Mucosa of gallbladder (tissue), 1 donor: ENCODE results near the gene LRRN2. TPM values are rescaled to one million over a fixed set of nuclear protein-coding genes. Genes with fewer than 3 reads are reported as not detected.

Source experiments
- DNase-seq: peaks from one replicate; pipeline ENCODE4 v3.0.0-alpha.2; 2020; ENCODE audit warnings: low spot score
- total RNA-seq: library from RNA; stranded (reverse); gene quantifications from one replicate; pipeline ENCODE4 v1.2.1, GENCODE V29; 2021
- donor health status: DM: no; HTN: no; CAD: no.

Gene LRRN2
- total RNA-seq, 1 donor from 2014 or later: 2.4 TPM

DNA sequence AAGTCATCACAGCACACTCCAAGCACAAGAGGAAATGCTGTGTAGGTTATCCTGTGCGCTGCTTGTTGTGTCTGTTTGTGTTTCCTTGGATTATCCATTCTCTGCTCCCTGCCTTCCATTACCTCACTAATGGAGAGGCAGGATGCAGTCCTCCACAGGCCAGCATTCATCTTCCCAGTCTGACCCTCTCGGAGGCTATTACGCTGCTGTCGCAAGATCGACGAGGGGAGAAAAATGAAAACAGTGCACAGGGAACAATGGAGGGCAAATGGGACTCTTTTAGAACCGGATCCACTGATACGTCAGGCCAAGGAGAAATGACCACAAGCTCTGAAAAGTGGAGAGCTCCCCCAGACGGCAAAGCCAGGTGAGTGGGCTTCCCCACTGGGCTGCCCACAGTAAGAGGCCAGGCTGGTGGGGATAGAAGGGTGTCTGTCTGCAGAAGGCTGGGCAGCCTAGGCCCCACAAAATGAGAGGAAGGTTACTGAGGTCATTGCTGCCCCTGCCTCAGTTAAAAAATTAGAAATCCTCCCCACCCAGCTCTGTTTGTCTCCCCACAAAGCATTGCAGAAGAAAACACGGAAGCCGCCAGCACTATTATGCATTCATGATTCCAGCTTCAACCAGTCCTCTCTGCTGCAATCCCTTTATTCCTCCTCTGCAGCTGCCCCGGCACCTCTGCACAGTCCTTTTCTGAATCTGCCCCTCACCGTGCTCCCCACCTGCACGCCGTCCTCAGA, 21.7 kb downstream of the LRRN2 start:
- no peak for DNase-seq

DNA sequence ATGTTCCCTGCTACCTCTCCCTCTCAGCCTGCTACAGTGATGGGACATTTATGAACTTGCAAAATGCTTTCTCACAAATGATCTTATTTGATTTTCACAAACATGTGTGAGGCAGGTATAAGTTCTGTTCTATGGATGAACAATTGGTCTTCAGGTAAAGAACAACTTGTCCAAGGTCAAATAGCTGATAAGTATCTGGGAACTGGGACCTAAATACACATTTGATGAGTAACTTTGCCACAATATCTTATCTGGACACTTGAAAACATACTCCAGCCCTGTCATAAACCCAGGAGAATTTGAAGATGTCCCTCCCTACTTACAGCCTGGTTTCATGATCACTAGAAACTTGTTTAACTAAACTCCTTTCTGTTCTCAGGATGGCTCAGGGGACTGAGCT, 23.0 kb downstream of the LRRN2 start:
- no peak for DNase-seq

DNA sequence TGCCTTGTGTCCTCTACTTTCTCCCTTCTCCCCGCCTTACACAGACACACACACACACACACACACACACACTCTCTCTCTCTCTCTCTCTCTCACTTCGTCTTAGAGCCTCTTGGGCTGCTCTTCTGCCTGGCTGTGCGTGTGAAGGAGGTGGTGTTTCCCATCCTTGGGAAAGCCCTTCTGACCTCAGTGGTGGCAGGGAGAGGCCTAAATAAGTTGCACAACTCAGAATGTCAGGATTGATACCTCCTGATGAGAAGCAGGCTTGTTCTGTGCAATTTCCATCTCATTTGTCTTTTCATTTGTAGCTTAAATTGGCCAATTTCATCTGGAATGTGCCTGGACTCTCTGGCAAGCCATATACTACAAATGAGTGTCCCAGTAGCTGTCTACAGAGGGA, 25.0 kb downstream of the LRRN2 start:
- DNase-seq: peak; percentile 23

DNA sequence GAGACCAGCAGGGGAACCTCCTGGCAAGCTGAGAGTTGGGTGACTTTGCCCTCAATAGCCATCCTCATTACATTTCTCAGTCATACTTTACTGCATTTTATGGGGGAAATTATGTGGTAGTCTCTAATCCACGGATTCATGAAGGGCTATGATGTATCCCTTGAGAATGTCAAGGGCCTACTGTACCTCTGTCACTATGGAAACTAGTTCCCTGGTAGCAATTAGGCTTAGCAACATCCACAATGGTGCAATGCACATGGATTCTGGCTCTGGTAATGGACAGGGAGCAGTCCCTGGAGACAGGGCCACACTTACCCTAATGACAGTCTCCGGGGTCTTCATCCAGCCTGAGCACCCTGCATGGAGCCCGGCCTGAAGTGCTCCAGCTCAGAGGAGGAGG, 26.5 kb downstream of the LRRN2 start:
- DNase-seq: no peak

DNA sequence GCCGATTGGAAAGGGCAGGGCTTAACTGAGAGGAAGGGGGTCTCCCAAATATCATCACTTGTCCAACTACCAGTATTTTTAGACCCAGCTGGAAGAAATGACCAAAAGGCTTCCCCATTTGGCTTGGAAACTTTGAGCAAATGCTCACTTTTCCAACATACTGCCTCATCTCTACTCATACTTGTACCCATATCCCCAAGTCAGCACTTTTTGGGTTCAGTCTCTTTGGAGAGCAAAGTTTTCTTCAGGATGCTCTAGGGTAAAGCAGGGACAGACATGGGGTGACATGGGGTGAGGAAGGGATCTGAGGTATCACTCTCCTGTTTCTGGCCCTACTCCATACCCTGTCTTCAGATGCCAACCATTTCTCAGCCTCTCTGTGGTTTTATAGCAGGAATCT, 27.2 kb downstream of the LRRN2 start:
- no peak for DNase-seq

DNA sequence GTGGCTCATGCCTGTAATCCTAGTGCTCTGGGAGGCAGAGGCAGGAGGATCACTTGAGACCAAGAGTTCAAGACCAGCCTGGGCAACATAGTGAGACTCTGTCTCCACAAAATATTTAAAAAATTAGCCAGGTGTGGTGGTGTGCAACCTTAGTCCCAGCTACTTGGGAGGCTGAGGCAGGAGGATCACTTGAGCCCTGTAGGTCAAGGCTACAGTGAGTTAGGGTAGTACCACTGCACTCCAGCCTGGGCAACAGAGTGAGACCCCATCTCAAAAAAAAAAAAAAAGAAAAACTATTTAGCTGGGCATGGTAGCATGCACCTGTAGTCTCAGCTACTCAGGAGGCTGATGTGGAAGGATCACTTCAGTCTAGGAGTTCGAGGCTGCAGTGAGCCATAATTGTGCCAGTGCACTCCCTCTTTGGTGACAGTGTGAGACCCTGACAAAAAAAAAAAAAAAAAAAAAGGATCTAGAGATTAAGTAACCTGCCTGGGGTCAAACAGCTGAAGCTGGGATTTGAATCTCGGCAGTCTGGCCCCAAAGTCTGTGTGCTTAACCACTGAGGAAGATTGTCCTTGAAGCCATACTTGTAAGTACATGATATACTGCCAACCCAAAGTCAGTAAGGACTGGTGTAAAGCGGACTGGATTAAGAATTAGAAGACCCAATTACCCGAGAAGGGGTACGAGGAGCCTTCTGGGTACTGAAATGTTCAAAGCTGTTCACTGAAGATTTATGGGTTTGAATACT, 31.8 kb downstream of the LRRN2 start:
- no peak for DNase-seq

DNA sequence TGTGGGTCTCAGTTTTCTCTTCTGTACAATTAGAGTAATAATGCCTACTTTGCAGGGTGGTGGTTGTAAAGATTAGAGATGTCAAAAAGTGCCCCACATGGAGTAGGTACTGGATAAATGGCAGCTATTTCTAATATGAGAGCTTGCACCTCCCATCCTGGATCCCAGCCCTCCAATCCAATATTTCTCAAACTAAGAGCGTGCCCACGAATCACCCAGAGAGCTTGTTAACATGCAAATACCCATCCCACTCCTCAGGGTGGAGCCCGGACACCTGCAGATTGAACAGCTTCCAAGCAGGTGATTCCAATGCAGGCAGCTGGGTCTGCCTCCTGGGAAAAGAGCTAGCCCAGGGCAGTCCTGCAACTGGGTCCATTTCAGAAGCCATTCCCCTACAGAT, 33.0 kb downstream of the LRRN2 start:
- no peak for DNase-seq

DNA sequence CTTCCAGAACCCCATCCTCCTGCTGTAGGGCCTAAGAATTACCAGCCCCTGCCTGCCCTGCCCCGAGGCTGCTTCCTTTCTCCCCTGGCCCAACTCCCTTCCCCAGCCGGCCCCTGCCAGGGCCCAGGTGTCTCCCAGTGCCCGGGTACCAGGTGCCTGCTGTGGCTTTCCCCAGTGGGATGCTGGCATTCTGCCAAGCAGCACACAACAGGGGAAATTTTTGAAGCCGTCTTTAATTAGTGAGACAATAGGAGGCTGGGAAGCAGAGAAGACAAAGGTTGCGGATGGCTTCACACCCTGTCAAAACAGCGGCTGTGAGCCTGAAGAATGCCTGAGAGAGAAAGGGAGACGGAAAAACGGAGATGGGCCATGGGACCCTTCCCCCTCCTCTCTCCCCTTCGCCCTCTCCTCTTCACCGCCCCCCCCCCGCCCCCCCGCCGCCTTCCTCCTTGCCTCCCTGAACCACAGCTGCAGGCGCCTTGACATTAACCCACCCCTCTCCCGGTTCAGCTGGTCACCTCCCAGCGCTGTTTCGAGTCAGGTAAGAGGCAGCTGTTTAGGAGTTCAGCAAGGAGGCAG, 33.6 kb downstream of the LRRN2 start:
- no peak for DNase-seq

DNA sequence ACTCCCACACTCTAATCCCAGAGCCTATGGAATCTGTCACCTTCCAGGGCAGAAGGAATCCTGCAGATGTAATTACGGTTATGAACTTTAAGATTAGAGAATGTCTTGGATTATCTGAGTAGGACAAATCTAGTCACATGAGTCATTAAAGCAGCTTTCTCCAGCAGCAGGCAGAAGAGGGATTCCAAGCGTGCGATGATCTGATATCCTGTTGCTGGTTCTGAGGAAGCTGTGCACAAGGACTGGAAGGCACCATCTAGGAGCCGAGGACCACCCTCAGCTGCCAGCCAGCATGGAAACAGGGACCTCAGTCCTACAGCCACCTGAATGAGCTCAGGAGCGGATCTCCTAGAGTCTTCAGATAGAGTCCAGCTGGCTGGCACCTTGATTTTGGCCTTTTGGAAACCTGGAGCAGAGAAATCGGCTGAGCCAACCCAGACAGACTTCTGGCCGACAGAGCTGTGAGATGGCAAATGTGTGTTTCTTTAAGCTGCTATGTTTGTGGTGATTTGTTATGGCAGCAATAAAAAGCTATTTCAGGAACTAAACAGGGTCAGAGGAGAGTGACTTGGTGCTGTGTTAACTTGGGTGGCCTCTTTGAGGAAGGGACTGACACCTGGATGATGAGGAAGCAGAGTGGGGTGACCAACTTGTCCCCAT, 34.5 kb downstream of the LRRN2 start:
- no peak for DNase-seq

DNA sequence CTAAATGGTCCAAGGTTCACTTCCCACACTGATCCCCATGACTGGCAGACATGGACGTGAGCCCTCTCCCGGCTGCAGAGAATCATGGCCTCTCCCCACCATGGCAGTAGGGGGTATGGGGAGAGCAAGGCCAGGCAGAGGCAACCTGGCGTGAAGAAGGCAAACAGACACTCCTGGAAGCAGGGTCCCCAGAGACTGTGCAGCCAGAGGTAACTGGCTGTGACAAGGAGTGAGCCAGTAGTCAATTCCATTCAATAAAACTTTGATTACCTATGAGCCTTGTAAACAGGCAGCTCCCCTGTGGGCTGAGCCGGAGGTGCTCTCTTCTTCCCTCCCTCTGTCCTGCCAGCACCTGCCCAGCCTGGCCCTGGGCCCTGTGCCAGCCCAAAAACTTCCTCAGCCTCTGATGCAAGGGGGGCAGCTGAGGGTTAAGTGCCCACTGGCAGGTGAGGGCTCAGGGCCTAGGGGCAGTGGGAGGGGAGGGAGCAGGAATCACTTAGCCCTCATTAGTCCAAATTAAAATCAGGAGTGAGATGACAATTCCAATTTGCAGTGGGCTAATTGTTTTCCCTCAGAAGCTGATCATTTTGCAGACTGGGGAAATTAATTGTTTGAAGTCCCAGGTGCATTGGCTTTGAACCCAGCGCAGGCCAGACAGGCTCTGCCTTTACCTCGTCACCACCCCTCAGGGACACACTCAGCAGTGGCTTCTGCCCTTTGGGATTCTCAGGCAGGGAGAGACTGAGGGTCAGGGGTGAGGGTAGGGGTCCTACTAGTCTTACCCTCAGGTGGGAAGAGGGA, 35.6 kb downstream of the LRRN2 start:
- DNase-seq: no peak

DNA sequence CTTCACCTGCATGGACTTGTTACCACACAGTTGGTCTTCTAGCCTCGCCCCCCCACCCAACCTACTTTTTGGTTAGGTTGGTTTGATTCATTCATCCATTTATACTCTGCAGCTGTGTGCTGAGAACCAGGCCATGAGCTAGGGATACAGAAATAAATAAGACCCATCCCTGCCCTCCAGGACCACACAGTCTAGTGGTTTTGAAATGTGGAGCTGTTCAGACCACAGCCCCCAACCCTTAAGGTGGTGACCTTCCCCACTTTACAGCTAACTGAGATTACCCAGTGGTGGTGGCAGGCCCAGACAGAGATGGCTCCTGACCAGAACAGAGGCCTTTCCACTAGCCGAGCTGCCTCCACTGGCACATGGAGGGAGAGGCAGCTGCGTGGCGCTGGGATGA, 37.0 kb downstream of the LRRN2 start:
- no peak for DNase-seq

DNA sequence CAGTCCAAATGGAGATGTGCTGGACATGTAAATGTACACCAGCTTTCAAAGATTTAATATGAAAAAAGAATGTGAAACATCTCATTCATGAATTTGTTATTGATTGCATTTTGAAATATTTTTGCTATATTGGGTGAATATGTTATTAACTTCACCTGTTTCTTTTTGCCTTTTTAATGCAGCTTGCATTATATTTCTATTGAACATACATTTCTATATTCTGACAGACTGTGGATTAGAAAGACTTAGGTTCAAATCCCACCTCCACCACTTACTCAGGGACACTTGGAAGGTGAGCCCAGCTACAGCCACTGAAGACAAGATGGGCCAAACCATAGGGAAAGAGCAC, 37.8 kb downstream of the LRRN2 start:
- no peak for DNase-seq

DNA sequence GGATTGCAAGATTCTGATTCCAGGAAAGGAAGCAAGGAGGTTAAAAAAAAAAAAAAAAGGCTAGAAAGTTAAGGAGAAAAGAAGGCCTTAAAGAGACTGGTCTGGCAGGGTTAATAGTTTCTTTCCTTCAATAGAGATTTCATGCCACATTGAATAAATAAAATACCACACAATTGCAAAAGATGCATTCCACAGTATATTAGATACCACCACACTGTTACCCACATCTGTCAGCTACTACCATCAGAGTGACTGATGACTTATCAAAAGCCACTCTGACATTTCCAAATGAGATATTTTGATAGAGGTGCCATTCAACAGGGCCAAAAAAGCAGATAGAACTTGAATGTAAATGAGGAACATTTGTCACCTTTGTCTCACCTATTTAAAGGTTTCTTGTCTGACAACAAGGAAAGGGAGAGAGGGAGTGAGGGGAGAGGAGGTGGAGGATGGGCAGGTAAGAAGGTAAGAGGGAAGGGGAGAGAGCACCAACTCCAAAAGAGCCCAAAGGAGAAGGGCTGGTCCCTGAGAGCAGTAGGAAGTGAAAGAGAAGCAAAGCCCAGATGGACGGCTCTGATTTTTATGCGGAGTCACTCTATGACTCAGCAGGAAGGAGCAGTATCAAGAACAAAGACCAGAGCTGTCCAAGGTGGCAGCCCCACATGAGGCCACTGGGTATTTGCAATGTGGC, 38.3 kb downstream of the LRRN2 start:
- peak; percentile 63 for DNase-seq

DNA sequence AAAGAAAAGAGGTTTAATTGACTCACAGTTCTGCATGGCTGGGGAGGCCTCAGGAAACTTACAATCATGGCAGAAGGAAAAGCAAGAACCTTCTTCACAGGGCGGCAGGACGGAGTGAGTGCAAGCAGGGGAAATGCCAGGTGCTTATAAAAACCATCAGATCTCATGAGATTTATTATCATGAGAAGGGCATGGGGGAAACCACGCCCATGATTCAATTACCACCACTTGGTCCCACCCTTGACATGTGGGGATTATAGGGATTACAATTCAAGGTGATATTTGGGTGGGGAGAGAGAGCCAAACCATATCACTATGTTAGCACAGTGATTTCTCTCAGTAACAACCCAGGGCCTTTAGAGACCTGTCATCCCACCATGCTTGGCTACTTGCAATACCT, 39.9 kb downstream of the LRRN2 start:
- DNase-seq: no peak

DNA sequence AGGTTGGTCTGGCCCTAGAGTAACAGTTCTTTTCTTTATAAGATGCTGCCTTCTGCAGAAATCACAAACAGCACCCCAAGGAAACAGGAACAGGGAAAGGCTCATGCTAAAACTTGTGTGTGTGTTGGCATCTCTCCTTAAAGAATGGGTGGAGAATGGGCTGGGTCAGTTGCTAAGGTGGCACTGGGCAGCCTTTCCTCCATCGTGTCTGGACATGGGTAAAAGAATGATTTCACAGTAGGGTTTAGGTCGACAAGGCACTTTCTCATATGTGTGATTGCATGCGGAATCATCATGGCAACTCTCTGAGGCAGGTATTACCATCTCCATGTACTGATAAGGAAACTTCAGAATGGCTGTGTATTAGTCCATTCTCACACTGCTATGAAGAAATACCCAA, 40.3 kb downstream of the LRRN2 start:
- no peak for DNase-seq

DNA sequence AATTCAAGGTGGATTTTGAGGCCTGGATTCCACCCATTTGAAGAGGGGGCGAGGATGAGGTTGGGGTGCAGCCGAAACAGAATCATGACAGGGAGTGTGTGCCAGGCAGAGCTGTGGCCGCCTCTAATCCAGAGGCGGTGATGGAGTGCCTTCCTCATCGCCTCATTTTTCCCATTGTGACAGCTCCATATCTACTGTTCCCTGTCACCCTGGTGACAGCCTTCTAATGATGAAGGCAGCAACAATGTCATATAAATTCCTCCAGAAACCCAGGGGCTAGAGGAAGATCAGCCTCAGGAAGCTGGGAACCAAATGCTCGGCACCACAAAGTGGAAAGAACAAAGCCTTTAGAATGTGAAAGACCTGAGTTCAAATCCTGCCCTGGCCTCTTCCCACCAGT, 42.0 kb downstream of the LRRN2 start:
- no peak for DNase-seq

DNA sequence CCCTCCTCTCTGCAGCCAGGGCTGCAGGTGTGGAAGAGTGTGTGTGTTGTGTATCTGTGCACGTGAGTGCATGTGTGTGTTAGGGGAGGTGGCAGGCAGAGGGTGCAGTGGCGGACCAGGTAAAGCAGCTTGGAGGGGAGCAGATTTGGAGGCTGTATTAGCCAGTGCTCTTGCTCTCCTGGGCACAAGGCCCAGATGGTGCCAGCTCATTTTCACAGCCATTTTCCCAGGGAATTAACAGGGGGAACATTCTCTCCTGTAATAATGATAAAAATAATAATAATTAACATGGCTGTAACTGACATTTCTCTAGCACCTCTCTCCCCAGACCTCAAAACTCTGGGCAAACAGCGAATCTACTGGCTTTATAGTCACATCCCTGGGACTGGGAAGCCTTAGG, 43.6 kb downstream of the LRRN2 start:
- no peak for DNase-seq

DNA sequence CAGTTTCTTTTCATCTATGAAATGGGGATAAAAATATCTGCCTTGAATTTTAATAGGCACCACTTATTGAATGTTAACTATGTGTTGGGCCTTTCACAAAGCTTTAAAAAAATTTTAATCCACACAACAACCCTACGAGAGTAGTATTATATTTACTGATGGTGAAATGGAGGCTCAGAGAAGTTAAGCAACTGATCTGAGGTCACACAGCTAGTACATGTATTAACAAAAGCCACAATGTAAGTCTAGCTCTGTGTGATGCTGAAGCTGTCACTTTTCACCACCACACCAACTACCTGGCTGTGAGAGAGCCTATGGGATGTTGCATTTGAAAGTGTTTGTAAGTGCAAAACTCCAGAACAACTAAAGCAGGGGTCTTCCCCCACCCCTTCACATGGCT, 44.1 kb downstream of the LRRN2 start:
- DNase-seq: no peak

DNA sequence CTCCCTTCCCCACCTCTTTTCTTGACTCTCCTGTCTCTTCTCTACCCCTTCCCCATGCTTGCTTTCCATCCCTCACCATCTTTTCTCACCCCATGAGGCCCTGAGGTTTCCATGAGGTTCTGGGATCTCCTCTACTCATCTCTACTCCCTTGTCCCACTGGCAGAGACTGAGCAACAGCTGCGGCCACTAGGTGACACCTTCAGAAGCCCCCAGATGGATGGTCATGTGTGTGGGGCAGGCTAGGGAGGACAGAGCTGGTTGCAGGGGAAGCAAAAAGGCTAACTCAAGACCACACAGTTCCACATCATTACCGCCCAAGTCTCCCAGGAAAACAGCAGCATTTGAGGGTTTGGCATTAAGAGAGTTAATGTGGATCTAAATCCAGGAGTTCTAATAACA, 45.0 kb downstream of the LRRN2 start:
- no peak for DNase-seq

DNA sequence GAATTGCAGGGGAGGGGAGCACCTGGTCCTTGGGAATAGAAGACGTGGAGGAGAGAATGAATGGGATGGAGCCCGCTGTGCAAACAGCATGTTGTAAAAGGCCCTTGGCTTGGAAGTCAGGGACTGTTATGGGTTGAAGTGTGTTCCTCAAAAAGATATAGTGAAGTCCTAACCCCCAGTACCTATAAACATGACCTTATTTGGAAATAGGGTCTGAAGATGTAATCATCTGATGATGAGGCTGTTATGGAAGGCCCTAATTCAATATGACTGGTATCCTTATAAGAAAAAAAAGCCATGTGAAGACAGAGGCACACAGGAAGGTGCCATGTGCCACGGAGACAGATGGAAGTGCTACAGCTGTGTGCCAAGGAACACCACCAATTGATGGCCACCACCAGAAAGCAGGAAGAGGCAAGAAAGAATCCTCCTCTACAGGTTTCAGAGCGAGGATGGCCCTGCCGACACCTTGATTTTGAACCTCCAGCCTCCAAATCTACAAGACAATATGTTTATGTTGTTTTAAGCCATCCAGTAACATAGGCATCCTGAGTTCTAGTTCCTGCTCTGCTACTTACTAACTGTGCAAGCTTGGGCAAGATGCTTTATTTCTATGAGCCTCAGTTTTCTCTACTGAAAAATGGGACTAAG, 51.2 kb downstream of the LRRN2 start:
- no peak for DNase-seq

DNA sequence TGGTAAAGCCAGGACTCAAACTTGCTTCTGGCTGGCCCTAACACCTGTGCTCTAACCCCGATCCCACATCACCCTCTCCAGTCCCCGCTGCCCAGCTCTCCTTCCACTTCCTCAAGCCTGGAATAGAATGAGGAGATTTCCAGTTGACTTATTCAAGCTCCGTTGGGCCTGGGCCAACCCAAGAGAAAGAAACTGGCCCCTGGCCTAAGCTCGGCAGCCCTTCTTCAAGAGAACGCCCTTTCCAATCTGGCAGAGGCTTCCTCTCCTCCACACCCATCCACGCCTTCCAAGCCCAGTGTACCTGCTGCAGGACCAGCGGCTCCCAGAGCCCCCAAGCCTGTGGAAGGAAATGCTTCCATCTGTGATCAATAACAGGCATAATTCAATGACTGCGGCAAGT, 51.9 kb downstream of the LRRN2 start:
- DNase-seq: no peak
